ENCODE data around the gene RDH12. TPM values are rescaled to one million over a fixed set of nuclear protein-coding genes. Genes with fewer than 3 reads are reported as not detected.
A peak's percentile ranks its signal among the peaks of the same experiment; 100 is the strongest.

The RDH12 gene
- total and polyA plus RNA-seq, 9 of the 15 experiments (the other 6 are each of a cell fraction or from before 2014, with no cell fraction given): 0.03 to 0.29 (median 0.07) TPM; not detected in 2

GRCh38 chr14:67695394-67695949 lies 6.2 kb upstream of the RDH12 start, which contains the start of gene RDH11 (continued):
- TF ChIP-seq DEAF1 (CRISPR knock-in tag; IDR thresholded peaks at IDR 0.05): no peak
- TF ChIP-seq TAL1 (IDR thresholded peaks at IDR 0.05): no peak
- TF ChIP-seq PKNOX1 (IDR thresholded peaks at IDR 0.05): no peak
- TF ChIP-seq CBX8 (IDR thresholded peaks at IDR 0.05; ENCODE audit: borderline replicate concordance, extremely low read depth, low read depth, low read length, poor library complexity, severe bottlenecking): no peak
- no peak for TF ChIP-seq ZNF583 (CRISPR knock-in tag; IDR thresholded peaks at IDR 0.05)
- no peak for TF ChIP-seq SMAD1 (IDR thresholded peaks at IDR 0.05; ENCODE audit: low read depth, low read length, partially characterized antibody)
- no peak for TF ChIP-seq ZNF316 (IDR thresholded peaks at IDR 0.05)
- TF ChIP-seq NR1H2 (CRISPR knock-in tag; IDR thresholded peaks at IDR 0.05): no peak
- TF ChIP-seq SLC30A9 (CRISPR knock-in tag; IDR thresholded peaks at IDR 0.05): no peak
- no peak for TF ChIP-seq ZNF655 (CRISPR knock-in tag; IDR thresholded peaks at IDR 0.05)
- TF ChIP-seq HEY1 (CRISPR knock-in tag; IDR thresholded peaks at IDR 0.05; ENCODE audit: borderline replicate concordance): no peak
- TF ChIP-seq KLF10 (CRISPR knock-in tag; IDR thresholded peaks at IDR 0.05): no peak
- TF ChIP-seq RAD51 (IDR thresholded peaks at IDR 0.05; ENCODE audit: borderline replicate concordance, low read depth): no peak
- no peak for TF ChIP-seq NR3C1 (CRISPR knock-in tag; IDR thresholded peaks at IDR 0.05)
- TF ChIP-seq CEBPB (tag; IDR thresholded peaks at IDR 0.05): peak; percentile 97
- peak; percentile 27; the same call in 1 of the 2 replicates for TF ChIP-seq JUND (IDR thresholded peaks at IDR 0.05; ENCODE audit: borderline replicate concordance, low read depth, low read length)
- TF ChIP-seq JUND (tag; IDR thresholded peaks at IDR 0.05; ENCODE audit: borderline replicate concordance, low read depth, low read length): peak; percentile 27; the same call in 1 of the 3 replicates
- TF ChIP-seq XRCC4 (IDR thresholded peaks at IDR 0.05; ENCODE audit: extremely low read depth, insufficient read depth, insufficient read length): no peak
- peak; percentile 43; the same call in 1 of the 2 replicates for TF ChIP-seq ATF7 (IDR thresholded peaks at IDR 0.05)
- TF ChIP-seq CTCF (IDR thresholded peaks at IDR 0.05 in 2 of 3, conservative IDR thresholded peaks at IDR 0.05 in 1 of 3; ENCODE audit: insufficient read depth in 2 of 3, low read depth in 1 of 3, low read length in 3 of 3): no peak
- TF ChIP-seq E2F1 (CRISPR knock-in tag; IDR thresholded peaks at IDR 0.05): no peak
- TF ChIP-seq RBM34 (IDR thresholded peaks at IDR 0.05; ENCODE audit: borderline replicate concordance, insufficient read depth, low read length): no peak

Data from K562 (cell line).